HFF-Myc (cell line): ENCODE results near the gene SAMSN1.
"Not testable (repeated sequence)": the region's sequence is repeated elsewhere in the genome, so short reads cannot be mapped to it uniquely, and the experiment has no call there.

Experiments used
- DNase-seq: peaks from one replicate; pipeline ENCODE4 v3.0.0-alpha.2; 2011; ENCODE audit warnings: low read depth; ENCODE audit errors: extremely low read depth
- H3K4me3 ChIP-seq: replicated peaks from 2 replicates; pipeline ENCODE4 v1.5.1; 2011; ENCODE audit warnings: low read depth, mild to moderate bottlenecking, control low read depth, low read length
- TF ChIP-seq, protein P1 (sequence below): IDR thresholded peaks from 2 replicates; pipeline ENCODE4 v1.5.1; 2012; ENCODE audit warnings: mild to moderate bottlenecking, low read depth, low read length, control low read depth; ENCODE audit errors: missing control alignments

SAMSN1 gene

GRCh38 chr21:14523234-14523633, 22.9 kb downstream of the SAMSN1 start:
- no peak for DNase-seq
- no peak overlapping the region for H3K4me3 ChIP-seq
- TF ChIP-seq, protein P1, sequence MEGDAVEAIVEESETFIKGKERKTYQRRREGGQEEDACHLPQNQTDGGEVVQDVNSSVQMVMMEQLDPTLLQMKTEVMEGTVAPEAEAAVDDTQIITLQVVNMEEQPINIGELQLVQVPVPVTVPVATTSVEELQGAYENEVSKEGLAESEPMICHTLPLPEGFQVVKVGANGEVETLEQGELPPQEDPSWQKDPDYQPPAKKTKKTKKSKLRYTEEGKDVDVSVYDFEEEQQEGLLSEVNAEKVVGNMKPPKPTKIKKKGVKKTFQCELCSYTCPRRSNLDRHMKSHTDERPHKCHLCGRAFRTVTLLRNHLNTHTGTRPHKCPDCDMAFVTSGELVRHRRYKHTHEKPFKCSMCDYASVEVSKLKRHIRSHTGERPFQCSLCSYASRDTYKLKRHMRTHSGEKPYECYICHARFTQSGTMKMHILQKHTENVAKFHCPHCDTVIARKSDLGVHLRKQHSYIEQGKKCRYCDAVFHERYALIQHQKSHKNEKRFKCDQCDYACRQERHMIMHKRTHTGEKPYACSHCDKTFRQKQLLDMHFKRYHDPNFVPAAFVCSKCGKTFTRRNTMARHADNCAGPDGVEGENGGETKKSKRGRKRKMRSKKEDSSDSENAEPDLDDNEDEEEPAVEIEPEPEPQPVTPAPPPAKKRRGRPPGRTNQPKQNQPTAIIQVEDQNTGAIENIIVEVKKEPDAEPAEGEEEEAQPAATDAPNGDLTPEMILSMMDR, result no peak

DNA sequence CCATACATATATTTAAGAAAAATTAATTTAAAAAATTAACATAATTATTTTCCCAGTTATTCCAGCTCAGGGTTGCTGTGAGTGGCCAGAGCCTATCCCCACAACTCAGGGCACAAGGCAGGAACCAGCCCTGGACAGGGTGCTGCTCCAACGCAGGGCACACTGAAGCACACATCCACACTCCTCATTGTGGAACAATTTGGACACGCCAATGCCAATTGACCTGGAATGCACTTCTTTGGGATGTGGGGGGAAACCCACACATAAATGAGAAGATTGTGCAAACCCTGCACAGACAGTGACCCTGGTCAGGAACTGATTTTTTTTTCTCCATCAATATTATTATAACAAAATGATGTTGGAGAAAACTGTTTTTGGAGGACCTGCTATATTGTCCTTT, 23.4 kb downstream of the SAMSN1 start:
- TF ChIP-seq, protein P1, result no peak
- DNase-seq, result no peak
- H3K4me3 ChIP-seq, result no peak overlapping the region

GRCh38 chr21:14520535-14520934, 25.6 kb downstream of the SAMSN1 start:
- no peak overlapping the region for H3K4me3 ChIP-seq
- no peak for DNase-seq
- TF ChIP-seq, protein P1, result no peak

DNA sequence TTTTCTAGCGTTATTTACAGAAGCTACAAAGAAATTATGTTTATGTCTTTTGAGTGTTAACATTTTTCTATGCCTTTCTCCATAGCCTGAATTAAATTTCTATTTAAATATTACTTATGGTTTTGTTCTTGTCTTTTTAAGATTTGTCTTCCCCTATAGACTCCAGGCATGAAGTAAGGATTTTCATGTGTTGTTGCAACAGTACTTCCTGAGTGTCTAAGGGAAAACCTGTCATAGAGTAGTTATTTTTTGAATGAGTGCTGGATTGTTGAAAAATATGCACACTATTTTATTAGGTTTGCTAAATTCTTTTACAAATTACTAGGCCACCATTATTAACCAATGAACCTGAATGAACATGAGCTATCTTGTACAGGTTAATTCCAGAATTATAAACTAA, 27.1 kb downstream of the SAMSN1 start:
- DNase-seq, result no peak
- TF ChIP-seq, protein P1, result no peak
- no peak overlapping the region for H3K4me3 ChIP-seq

- TF ChIP-seq, protein P1, result no peak
- no peak overlapping the region for H3K4me3 ChIP-seq
- DNase-seq, result no peak
Measured at GRCh38 chr21:14513804-14514203, 32.3 kb downstream of the SAMSN1 start.

- not testable (repeated sequence) for DNase-seq, H3K4me3 ChIP-seq
Measured at GRCh38 chr21:14506859-14507457, 39.2 kb downstream of the SAMSN1 start.

DNA sequence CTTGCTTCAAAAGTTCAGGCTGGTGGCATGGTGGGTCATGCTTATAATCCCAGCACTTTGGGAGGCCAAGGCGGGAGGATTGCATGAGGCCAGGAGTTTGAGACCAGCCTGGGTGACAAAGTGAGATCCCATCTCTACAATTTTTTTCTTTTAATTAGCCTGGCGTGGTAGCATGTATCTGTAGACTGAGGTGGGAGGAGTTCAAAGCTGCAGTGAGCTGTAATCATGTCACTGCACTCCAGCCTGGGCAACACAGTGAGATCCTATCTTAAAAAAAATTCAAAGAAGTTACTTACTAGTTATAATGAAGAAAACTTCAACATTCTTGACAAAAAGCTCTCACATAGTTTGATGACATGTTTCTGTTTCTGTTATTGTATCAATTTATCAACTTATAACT, 45.2 kb downstream of the SAMSN1 start:
- TF ChIP-seq, protein P1, result no peak
- DNase-seq, result no peak
- no peak overlapping the region for H3K4me3 ChIP-seq
